Right kidney (tissue), 1 donor: ENCODE results near the gene LINGO3.

Source experiments
- DNase-seq: peaks from one replicate; pipeline ENCODE4 v3.0.0-alpha.2; 2016

LINGO3 gene

GRCh38 chr19:2305452-2306280 is 2.3 kb downstream of the LINGO3 start:
- DNase-seq: no peak

DNA sequence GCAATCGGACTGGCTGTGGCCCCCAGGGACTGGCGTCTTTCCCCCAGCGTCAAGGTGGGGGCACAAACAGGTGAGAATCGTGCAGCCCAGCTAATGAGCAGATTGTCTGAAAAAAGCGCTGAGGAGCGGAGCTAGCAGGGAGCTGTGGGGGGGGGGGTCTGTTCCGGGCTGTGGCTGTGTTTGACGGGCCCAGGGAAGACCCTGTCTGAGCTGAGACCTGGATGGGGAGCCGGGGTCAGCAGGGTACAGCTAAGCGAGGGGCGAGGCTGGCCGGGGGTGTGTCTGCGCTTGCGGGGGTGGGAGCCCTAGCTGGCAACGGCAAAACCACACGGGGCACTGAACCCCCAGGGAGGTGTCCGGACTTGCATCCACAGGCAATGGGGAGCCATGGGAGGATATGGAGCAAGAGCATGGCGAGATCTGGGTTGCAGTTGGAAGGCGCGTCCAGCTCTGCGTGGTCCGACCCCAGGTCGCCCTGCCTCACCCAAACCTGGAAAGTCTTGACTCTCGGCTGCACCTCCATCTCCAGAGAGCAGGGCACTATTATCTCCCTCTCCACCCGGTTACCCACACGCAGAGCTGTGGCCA is 4.6 kb downstream of the LINGO3 start:
- DNase-seq: no peak

GRCh38 chr19:2302319-2303210 is 5.4 kb downstream of the LINGO3 start:
- DNase-seq: peak; percentile 76

DNA sequence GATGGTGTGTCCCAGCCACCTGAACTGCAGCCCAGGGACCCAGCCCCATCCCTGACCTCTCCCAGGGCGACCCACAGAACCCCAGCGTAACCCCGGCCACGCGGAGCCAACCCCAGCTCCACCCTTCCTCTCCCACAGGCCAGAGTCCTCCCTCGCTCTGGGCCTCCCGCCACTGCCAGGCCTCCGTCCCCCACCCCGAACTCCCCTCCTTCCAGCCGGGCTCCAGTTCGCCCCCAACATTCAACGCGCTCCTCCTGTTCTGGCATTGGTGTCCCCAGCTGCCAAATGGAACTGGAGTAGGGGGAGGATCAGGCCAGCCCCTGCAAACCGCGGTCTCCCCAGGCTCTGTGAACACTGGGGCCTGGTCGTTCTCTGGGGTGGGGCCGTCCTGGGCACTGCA is 7.4 kb downstream of the LINGO3 start:
- DNase-seq: no peak

GRCh38 chr19:2296141-2296540 is 11.8 kb downstream of the LINGO3 start:
- DNase-seq: peak; percentile 3

DNA sequence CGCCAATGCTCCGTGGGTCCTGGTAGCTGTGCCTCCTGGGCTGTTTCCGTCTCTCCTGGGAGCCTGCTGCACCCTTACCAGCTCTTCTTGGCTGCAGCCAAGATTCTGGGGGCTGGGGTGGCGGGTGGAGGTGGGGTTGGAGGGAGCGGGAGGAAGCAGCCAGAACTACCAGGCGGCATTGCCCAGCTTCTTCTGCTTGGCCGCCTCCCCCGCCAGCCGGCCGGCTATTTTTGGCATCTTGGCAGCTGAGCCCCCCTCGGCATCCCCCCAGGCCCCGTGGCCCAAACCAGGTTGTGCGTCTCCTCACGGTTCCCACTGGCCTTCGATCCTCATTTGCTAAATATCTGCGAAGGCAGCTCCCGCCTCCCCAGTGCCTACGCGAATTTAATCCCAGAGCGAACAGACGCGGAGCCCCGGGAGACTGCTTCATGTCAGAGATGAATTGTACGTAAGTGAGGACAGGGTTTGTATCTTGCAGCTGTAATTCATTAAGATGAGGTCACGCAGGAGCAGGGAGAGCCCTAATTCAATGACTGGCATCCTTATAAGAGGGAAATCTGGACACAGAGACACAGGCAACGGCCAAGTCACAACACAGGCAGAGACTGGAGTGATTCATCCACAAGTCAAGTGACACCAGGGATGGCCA is 13.1 kb downstream of the LINGO3 start:
- DNase-seq: no peak

GRCh38 chr19:2291185-2291751 is 16.7 kb downstream of the LINGO3 start:
- peak; percentile 74 for DNase-seq

DNA sequence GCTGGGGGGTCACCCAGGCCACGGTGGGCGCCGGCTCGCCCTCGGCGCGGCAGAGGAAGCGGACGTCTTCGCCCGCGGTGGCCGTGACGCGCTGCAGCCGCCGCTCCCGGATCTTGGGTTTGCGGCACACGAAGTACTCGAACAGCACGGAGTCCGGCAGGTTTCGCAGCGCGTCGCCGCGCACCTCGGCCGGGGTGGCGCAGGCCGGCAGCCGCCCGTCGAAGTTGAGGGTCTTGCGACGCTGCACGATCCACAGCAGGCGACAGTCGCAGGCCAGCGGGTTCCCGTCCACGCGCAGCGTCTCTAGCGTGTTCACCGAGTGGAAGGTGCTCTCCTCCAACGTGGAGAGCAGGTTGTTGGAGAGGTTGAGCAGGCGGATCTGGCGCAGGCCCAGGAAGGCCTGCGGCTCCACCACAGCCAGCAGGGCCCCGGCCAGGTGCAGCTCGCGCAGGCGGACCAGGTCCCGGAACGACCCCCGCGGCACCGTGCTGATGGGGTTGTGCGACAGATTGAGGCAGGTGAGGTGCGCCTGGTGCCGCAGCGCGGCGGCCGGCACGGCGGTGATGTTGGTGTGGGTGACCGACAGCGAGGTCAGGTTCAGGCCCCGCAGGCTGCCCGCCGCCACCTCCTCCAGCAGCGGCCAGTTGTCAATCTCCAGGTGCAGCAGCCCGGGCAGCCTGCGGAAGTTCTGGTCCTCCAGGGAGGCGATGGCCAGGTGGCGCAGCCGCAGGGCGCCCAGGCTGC is 17.3 kb downstream of the LINGO3 start:
- DNase-seq: peak; percentile 69

- peak; percentile 60 for DNase-seq
Observed at GRCh38 chr19:2289714-2290435, 18.1 kb downstream of the LINGO3 start.

GRCh38 chr19:2288818-2289713 is 18.9 kb downstream of the LINGO3 start:
- no peak for DNase-seq

DNA sequence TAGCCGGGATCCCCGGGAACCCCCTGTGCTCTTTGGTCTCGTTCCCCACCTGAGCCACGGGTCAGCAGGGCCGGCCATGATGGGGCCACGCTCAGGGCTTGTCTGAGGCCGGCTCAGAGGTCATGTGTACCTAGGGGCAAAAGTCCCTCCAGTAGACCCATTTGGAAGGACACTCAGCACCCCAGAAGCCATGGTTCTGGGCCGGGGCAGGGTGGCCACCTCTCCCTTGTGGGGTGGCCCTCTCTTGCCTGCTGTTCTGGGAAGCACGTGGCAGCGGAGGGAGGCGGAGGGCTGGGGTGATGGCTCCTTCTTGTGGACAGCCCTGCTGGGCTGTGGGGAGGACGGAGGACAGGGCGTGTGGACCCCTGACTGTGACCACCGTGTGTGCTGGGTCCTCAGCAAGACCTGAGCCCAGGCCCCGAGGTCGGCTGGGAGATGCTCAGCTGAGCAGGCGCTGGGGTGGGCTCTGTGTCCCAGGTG is 19.6 kb downstream of the LINGO3 start:
- no peak for DNase-seq

DNA sequence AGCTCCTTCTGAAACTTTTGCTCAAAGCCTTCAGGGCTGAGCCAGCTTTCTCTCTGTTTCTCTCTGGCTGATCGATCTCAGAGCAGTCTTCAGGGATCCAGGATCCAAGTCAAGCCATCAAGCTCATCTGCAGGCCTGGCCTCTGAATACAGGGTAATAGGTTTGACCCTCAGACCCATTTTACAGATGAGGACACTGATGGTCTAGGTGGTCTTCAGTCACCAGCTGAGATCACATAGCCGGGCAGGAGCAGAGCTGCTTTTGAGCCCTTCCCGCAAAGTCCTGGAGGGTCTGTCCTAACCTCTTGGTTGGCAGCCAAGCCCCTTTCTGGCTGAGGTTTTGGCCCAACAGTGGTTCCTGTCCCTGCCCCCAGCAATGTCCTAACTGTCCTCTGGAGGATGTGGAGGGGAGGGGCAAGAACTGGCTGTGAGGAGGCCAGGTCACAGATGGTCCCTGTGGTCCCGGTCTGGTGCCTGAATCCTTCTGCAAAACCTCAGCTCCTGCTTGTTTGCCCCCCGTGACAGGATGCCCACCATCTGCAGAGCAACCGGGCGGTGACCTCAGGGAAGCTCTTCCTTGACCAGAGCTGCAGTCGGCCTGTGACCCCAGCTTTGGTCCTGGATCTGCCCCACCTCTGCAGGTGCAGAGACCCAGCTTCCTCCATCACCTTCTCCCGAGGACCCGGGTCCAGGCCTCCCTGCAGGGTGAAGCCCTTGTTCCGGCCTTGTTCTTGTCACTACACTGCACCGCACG is 20.2 kb downstream of the LINGO3 start:
- no peak for DNase-seq

DNA sequence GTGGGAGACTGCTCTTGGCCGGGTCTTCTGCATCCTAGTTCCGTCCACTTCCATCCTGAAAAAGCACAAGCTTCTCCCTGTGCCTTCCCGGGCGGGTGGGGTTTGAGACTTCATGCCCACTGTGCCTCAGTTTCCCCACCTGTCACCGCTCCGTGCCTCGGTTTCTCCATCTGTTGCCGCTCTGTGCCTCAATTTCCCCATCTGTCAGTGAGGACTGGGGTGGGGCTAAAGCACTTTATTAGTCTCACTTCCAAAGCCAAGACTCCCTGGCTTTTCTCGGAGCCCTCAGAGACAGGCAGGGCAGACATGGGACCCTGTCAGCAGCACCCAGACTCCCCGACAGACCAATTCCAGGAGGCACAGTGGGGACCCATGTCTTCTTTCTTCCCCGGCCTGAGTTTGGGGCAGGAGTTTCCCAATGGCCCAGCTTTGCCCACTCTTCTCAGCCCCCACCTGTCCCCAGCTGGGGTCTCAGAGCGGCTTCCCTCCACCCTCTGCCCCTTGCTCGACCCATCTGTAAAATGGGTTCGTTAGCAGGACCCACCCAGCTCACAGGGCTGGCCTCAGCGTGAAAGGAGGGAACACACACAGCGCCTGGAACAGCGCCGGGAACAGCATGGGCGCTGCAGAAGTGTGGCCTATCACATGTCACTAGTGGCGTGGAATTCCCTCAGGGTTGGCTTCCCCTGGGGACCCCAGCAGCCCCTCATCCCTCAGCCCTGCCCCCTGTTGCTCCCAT is 21.4 kb downstream of the LINGO3 start:
- DNase-seq: no peak

DNA sequence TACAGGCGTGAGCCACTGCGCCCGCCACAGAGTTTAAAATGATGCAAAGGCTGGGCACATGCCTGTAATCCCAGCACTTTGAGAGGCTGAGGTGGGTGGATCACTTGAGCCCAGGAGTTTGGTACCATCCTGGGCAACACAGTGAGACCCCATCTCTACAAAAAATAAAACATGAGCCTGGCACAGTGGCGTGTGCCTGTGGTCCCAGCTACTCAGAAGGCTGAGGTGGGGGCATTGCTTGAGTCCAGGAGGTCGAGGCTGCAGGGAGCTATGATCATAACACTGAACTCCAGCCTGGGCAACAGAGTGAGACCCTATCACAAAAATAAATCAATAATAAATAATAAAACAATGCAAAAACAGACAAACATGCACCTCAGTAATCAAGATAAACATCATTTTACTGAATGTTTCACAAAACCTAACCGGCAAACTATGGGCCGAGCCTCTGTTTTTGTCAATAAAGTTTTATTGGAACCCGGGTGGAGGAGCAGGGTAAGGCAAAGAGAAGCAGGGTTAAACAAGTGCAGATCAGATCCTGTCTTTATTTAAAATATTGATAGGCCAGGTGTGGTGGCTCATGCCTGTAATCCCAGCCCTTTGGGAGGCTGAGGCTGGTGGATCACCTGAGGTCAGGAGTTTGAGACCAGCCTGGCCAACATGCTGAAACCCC is 24.0 kb downstream of the LINGO3 start:
- no peak for DNase-seq

DNA sequence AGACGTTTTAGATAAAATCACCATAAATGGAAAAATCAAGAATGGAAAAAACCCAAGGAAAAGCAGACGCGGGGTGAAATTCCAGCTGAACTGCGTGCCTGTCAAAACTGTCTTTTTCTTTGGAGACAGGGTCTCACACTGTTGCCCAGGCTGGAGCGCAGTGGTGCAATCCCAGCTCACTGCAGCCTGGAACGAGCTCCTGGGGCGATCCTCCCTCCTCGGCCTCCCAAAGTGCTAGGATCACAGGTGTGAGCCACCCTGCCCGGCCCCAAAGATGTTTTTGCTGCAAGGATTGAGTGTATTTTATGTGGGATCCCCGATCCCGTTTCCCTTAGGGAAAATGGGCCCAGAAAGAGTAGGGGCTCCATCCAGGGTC is 25.1 kb downstream of the LINGO3 start:
- no peak for DNase-seq

- peak; percentile 56 for DNase-seq
Observed at GRCh38 chr19:2282062-2282861, 25.7 kb downstream of the LINGO3 start, which contains the start of gene PEAK3. Gene PEAK3 (minus strand): TSS chr19:2282175. CDS start chr19:2280931, 1,244 bp downstream.
